NCI-H1436 treated with DMSO at 0.1 percent for 48 hours (cell line): ENCODE results near the gene KSR2.
"Not testable (repeated sequence)": the region's sequence is repeated elsewhere in the genome, so short reads cannot be mapped to it uniquely, and the experiment has no call there.

Source experiments
- DNase-seq: peaks from one replicate; lab custom pipeline; 2025; lab: John Stamatoyannopoulos, UW

The KSR2 gene

DNA sequence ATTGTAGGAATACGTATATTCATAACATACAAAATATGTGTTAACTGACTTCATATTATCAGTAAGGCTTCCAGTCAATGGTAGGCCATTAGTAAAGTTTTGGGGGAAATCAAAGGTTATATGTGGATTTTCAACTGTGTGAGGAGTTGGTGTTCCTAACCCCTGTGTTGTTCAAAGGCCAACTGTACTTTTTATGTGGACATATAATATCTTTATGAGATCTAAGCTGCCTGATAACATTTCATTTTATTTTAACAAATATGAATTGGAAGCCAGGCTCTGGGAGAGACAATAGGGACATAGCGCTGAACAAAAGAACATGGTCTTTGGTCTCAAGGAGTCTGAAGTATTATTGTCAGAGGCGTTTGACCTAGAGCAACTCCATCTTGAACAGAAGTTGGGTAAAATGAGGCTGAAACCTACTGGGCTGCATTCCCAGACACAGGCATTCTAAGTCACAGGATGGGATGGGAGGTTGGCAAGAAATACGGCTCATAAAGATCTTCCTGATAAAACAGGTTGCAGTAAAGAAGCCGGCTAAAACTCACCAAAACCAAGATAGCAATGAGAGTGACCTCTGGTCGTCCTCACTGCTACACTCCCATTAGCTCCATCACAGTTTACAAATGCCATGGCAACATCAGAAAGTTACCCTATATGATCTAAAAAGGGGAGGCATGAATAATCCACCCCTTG lies 147.2 kb downstream of the KSR2 start:
- DNase-seq, result no peak

DNA sequence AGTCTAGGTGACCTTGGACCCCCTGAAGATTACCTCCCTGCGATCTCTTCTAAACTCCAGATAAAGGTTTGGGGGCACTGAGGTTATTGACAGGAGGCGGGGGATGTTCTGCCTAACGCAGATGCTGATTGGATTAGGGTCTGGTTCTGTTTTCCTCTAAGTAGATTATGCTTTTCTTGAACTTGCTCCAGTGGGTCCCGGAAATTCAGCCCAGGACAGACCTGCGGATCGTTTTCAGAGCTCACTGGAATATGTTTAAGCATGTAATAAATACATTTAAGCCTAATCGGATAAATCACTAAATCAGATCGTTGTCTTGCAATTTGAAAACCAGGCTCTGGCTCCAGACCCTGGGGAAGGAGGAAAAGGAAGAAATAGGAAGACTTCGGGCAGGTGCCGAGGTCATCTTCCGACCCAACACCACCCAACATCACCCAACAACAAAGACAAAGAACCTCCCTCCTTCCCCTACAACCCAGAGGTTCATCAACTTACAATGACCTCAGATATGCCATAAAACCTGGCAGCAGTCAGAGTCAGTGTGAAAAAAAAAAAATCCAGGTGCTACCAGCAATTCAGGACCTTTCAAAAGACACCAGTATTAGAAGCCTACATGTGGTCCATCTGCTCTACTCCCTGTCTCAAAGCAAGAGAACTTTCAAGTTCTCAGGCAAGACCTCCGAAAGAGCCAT lies 148.4 kb downstream of the KSR2 start:
- DNase-seq, result no peak

DNA sequence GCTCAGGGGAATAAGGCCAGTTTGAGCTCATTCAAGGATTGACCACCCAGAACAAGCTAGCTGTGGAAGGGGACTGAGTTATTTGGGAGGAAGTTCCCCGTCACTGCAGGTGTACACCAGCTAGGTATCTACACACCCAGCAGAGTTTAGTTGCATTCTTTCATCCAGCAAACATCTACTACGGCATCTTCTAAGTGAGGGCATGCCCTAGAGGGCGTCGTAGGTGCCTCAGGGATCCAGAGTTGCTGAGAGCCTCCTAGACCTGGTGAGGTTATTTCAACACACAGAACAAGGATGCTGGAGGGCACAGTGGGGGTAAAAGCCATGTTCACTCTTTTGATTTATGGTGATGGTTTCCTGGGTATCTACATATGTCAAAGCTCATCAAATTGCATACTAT lies 149.6 kb downstream of the KSR2 start:
- no peak for DNase-seq

DNA sequence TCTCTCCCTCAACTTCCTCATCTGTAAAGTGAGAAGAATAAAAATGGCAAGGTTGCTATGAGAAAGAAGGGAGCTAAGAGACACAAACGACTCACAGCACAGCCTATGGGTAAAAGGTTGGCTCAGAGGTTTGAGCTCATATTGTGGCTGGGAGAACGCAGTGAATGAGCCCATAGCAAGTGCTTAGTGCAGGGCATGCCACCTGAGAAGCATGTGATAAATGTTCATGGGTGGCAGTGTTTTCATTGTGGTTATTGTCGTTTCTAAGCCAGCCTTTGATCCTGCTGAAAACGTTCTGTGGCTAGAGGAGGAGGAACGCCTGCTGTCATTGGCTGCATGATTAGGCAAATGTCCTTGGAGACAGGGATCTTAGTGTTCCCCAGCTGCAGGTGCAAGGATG lies 150.4 kb downstream of the KSR2 start:
- DNase-seq, result no peak

DNA sequence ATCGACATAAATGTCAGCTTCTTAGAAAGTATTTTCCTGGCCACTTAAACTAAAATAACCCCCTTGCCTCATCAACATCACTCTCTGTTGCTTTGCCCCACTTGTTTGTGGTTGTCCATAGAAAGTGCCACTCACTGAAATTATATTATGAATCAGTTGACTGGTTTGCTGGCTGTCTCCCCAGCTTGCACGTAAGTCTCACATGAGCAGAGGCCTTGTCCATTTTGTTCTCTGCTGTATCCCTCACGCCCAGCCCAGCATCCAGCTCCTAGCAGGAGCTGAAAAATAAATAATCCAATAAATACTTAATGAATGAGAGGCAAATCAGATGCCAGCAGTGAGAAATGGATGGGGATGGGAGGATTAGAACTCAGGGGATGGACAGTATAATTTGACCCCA lies 159.3 kb downstream of the KSR2 start:
- DNase-seq, result no peak

DNA sequence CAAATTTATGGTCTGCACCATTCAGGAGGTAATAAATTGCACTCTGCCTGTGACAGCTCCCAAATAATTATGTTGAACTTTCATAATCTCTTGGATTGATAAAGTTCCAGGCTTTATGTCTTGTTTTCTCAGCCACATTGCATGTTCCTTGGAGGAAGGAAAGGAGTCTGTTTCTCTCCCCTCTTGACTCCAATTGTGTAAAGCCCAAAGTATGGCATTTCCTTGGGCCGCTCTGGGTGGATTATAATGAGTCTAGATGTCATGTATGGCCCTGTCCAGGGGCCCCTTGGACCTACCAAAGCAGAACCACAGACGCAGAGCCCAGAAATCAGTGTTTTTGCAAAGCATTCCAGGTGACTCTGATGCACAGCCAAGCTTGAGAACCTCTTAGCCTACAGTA lies 160.8 kb downstream of the KSR2 start:
- DNase-seq, result no peak

DNA sequence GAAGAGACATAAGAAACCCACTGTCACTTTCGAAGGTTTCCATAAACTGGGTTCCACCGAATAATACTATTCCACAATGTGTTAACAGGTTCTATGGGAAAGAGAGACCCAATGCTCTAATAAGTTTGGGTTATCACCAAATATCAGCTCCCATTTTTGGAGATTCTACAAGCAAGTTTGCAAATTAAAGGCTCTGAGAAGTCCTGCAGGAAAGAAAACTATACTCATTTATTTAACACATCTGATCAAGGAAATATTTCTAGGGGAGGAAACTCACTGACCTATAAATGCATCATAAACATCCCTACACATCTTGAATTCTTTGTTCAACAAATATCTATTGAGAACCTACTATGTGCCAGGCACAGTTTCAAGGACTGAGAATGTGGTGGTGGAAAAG lies 161.4 kb downstream of the KSR2 start:
- no peak for DNase-seq

DNA sequence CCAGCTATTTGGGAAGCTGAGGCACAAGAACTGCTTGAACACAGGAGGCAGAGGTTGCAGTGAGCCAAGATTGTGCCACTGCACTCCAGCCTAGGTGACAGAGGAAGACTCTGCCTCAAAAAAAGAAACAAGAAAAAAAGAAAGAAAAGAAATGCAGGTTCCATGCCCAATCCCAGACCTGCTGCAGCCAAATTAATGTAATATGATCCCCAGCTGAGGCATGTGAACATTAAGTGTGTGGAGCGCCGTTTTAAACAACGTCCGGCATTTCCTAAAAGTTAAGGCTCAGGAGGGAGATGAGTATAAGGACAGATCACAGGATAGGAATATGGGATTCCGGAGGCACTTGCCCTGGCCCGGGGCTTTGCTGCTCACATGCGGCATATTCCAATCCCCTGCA lies 162.9 kb downstream of the KSR2 start:
- DNase-seq, result no peak

DNA sequence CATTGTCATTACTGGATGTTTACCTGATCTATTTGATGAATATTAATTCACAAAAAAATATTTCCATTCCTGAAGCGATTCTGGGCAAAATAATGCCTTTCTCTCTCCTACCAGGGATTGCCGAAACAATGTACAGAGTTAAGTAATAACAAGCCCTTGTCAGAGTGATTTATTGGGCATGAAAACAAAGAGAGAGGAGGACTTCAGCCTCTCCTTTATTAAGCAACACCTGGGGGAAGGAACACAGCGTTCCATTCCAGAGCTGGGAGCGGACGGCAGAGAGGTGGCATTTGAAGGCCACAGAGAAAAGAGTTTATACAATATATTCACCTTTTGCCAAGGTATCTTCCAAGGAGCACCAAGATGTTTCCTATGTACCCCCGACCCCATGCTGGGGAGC lies 165.8 kb downstream of the KSR2 start:
- DNase-seq, result no peak

DNA sequence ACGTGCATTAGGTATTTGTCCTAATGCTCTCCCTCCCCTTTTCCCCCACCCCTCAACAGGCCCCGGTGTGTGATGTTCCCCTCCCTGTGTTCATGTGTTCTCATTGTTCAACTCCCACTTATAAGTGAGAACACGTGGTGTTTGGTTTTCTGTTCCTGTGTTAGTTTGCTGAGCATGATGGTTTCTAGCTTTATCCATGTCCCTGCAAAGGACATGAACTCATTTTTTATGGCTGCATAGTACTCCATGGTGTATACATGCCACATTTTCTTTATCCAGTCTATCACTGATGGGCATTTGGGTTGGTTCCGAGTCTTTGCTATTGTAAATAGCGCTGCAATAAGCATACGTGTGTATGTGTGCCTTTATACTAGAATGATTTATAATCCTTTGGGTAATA lies 168.1 kb downstream of the KSR2 start:
- DNase-seq, result not testable (repeated sequence)

DNA sequence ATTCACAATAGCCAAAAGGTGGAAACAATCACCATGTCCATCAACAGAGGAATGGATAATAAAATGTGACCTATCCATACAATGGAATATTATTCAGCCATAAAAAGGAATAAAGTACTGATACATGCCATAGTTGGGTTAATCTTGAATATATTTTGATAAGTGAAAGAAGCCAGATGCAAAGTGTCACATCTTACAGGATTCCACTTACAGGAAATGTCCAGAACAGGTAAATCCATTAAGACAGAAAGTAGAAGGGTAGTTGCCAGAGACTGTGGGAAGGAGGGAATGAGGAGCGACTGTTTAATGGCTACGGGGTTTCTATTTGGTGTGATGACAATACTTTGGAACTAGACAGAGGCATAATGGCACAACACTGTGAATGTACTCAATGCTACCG lies 171.6 kb downstream of the KSR2 start:
- DNase-seq, result no peak

DNA sequence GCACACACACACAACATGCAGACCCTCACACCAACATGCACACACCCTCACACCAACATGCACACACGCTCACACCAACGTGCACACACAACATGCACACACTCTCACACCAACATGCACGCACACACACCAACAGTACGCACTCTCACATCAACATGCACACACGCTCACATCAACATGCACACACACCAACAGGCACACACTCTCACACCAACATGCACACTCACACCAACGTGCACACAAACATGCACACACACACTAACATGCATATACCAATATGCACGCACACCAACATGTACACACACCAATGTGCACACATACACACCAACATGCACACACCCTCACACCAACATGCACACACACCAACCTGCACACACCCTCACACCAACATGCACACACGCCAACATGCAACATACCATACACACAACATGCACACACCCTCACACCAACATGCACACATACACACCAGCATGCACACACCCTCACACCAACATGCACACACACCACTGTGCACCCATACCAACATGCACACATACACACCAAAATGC lies 175.8 kb downstream of the KSR2 start:
- DNase-seq, result no peak

DNA sequence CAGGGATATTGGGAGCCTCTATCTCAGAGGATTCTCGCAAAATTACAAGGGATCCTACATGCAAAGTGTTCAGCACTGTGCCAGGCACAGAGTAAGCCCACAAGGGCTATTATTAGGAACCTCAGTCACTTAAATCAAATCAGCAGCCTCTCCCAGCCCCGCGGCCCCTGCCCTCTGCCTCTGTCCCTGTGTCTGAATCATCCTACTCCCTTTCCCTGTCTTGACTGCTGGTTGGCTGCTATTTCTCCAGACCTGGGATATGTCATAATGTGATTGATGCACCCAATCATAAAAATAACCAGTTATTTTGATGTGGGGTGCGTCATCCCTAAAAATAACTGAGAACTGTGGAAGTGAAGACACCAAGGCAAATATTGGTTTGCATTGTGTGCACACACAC lies 176.3 kb downstream of the KSR2 start:
- DNase-seq, result no peak

DNA sequence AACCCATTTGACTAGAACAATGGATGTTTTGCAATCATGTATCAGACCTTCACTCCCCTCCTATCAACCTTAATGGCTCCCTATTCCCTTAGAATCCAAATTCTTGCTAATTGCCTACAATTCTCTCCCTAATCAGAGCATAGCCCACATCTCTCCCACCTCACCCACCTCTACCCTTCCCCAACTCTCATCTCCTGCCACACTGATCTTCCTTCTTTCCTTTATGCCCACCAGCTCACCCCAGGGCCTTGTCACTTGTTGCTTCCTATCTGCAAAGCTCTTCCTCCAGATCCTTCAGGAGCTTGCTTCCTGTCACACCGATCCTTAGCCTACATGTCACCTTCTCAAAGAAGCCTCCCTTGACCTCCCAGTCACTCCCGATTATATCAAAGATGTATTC lies 177.8 kb downstream of the KSR2 start:
- no peak for DNase-seq

DNA sequence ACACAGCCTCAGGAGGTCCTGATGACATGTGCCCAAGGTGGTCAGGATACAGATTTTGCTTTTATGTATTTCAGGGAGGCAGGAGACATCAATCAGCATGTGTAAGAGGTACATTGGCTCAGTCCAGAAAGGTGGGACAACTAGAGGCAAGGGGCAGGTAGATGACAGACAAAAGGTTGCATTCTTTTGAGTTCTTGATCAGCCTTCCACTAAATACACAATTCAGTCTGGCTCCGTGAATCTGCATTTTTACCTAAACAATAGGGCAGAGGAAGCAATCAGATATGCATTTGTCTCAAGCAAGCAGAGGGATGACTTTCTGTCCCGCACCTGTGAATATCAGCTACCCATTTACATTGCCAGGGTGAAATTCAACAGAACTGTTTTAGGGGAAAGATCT lies 178.6 kb downstream of the KSR2 start:
- no peak for DNase-seq

DNA sequence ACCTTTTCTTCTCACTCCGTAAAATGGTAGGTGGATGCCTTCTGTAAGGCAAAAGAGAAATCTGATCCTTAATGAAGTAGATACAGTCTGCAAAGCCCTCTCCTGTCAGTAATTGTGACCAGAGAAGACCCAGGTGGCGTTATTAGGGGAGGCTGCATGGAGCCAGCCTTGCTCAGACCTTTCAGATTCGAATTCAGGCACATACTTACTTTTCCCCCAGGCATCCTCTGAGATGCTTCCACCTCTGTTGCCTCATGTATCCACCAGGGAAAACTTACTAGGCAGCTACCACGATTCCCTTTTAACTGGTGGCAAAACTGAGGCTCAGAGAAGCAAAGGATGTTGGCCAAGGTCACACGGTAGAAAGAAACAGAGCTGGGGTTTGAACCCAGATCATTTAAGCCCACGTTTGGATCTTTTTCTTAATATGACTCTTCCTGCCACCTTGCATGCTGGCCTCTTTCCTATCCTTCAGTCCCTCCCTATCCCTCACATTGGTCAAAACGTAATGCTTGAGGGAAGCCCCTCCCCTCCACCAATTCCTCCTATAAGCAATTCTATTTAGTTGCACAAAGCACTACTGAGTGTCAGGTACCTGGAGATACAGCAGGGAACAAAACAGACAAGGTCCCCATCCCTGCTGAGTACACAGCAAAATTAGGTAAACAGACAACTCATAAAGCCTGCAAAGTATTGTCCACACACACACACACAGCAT lies 179.4 kb downstream of the KSR2 start:
- no peak for DNase-seq

DNA sequence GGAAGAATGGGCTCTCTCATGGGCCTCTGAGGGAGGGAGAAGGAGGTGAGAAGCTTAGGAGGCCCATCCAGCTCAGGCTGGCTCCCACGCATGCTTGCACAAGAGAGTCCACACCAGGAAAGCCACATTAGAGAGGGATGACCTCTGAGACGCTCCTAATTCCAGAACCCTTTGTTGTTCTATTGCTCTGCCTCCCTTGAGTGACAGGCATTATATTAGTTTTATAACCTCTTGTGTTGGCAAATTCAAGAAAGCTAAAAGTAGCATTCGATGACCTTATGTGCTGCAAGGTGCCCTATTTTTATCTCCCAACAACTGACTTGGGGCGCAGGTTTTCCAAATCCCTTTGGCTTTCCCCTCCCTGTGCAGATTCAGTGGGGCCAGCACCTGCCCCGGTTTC lies 190.1 kb downstream of the KSR2 start:
- no peak for DNase-seq

DNA sequence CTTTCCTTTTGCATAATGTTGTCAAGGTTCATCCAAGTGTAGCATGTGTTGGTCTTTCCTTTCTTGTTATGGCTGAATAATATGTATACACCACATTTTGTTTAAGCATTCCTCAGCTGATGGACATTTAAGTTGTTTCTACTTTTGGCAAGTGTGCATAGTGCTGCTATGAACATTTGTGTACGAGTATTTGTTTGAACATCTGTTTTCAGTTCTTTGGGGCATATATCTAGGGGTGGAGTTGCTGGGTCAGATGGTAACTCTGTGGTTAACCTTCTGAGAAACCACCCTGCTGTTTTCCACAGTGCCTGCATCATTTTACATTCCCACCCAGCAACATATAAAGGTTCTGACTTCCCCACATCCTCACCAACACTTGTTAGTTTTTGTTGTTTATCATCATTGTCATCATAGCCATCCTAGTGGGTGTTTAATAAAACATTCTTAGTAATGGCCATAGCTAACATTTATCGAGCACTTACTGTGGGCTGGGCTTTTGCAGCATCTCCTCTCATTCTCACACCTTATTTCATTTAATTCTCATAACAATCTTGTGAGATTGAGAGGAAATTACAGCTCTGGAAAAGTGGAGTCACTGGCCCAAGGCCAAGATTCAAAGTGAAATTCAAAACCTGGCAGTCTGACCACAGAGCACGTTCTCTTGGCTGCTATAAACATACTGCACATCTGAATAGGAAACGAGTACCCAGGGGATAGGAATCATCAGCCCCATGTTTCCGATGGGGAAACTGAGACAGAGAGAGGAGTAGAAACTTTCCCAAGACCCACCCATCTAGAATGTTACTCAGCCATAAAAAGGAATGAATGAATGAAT lies 193.6 kb downstream of the KSR2 start:
- DNase-seq, result no peak

DNA sequence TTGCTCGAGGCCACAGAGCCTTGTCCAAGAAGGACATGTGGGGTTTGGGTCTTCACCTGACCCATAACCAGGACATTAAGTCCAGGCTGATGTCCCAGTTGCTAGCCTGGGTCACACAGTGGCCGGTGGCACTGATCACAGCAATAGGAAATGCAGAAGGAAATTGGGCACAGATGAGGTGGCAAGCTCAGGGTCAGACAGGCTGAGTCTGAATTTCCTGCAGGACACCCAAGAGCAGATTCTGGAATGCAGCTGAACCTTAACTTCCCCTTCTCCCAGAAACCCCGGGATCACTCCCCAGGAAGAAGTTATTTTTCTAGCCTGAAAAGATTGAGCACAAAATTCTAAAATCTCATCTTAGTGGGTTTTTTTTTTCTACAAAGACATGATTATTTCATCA lies 199.9 kb downstream of the KSR2 start:
- DNase-seq, result no peak

DNA sequence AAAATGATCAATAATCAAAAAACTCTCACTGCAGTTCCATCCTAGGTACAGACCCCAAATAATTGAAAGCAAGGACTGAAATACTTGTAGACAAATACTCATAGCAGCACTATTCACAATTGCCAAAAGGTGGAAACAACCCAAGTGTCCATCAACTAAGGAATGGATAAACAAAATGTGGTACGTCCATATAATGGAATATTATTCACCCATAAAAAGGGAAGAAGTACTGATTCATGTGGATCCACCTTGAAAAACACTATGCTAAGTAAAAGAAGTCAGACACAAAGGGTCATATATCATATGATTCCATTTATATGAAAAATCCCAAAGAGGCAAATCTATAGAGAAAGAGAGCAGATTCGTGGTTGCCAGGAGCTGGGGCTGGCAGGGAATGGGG lies 202.8 kb downstream of the KSR2 start:
- DNase-seq, result no peak

DNA sequence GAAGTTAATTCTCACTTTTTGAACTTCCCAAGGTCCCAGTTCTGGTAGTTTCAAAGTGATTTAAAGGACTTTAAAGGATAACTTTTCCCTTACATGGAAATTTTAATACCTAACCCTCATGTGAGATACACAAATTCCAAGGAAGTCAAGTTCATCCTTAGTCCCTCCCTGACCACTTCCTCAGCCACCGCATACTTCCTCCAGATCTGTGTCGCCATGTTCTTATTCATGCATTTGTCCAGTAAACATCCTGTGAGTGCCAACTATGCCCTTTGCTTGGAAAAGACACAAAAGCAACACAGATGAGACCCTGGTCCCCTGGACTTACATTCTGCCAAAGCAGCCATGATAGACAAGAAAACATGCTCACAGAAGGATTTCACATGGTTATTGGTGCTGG lies 206.6 kb downstream of the KSR2 start:
- no peak for DNase-seq

DNA sequence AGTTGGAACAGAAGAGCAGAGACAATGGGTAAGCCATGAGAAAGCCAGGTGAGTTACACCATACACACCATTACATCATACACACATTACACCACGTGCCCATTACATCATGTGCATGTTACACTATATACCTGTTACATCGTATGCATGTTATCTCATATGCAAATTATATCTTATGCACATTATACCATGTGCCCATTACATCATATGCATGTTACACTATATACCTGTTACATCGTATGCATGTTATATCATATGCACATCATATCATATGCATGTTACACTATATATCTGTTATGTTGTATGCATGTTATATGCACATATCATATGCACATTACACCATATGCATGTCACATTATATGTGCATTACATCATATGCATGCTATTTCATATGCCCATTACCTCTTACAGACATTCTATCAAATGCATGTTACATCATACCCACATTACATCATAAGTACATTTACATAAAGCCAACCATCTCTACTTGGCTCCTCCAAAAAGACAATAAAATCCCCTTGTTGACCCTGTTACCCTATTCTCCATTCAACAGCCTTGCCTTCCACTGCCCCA lies 207.2 kb downstream of the KSR2 start:
- no peak for DNase-seq
